Lung (tissue), 12 donors: ENCODE results near the gene NUP98. TPM values are rescaled to one million over a fixed set of nuclear protein-coding genes. Genes with fewer than 3 reads are reported as not detected.

Experiments
- ATAC-seq: fragments of 200-7000 bp; cut with Tn5 transposase; one replicate; pipeline ENCODE4 v1.9.1; 2020; ENCODE audit warnings: moderate number of reproducible peaks; ENCODE audit not compliant: insufficient read depth, low FRiP score
- DNase-seq, 3 donors: peaks; one replicate each; pipeline ENCODE4 v3.0.0-alpha.2; 2013 to 2017
- H3K27ac ChIP-seq, 2 donors: one replicate each; pipeline ENCODE4 v1.5.1; 2013; ENCODE audit warnings: mild to moderate bottlenecking in 2 of 2, moderate library complexity in 2 of 2, control low read depth in 1 of 2, inconsistent platforms in 1 of 2, low read depth in 1 of 2, low read length in 1 of 2
- H3K27me3 ChIP-seq, 3 donors: one replicate each; pipeline ENCODE4 v1.5.1; 2013; ENCODE audit warnings: low read length in 2 of 3; ENCODE audit not compliant: control insufficient read depth in 3 of 3, insufficient read depth in 3 of 3
- H3K36me3 ChIP-seq, 4 donors: one replicate each; pipeline ENCODE4 v1.5.1; 2013; ENCODE audit warnings: low read length in 4 of 4, mild to moderate bottlenecking in 1 of 4, moderate library complexity in 1 of 4; ENCODE audit not compliant: control insufficient read depth in 4 of 4, insufficient read depth in 4 of 4
- H3K4me1 ChIP-seq, 5 donors: one replicate each; pipeline ENCODE4 v1.5.1; 2013; ENCODE audit warnings: low read length in 5 of 5, mild to moderate bottlenecking in 2 of 5, moderate library complexity in 1 of 5; ENCODE audit not compliant: control insufficient read depth in 5 of 5, insufficient read depth in 5 of 5
- H3K4me3 ChIP-seq: one replicate; pipeline ENCODE4 v1.5.1; 2013; ENCODE audit warnings: mild to moderate bottlenecking, control low read depth, moderate library complexity
- H3K9ac ChIP-seq, 2 donors: one replicate each; pipeline ENCODE4 v1.5.1; 2013; ENCODE audit warnings: low read length in 2 of 2, control low read depth in 1 of 2; ENCODE audit not compliant: insufficient read depth in 1 of 2
- H3K9me3 ChIP-seq, 4 donors: one replicate each; pipeline ENCODE4 v1.5.1; 2013; ENCODE audit warnings: low read length in 3 of 4, mild to moderate bottlenecking in 1 of 4, moderate library complexity in 1 of 4; ENCODE audit not compliant: control insufficient read depth in 4 of 4, insufficient read depth in 3 of 4
- WGBS, 2 donors: extraction: QIAGEN DNeasy Blood & Tissue Kit; methylation state at CpG; one replicate each; pipeline ENCODE4 v1.1.7; 2013; 5-methylcytosine and 5-hydroxymethylcytosine counted together
- polyA plus RNA-seq, 2 donors: library from polyadenylated mRNA; stranded (reverse); fragments of 200-250 nt; gene quantifications; one replicate each; pipeline ENCODE4 v1.2.1, GENCODE V29; 2013
- total RNA-seq, 2 donors: library from RNA; depleted of rRNA in 1 of 2; stranded (reverse); fragments of >200 nt in 1 of 2; gene quantifications; one replicate each; pipeline ENCODE4 v1.2.1, GENCODE V29; 2014 to 2021
- TF ChIP-seq, protein P1 (sequence below): IDR thresholded peaks from 2 replicates; pipeline ENCODE4 v1.5.1; 2012; ENCODE audit warnings: mild to moderate bottlenecking; ENCODE audit errors: control extremely low read depth, extremely low read depth
- donor health status: control.
- donor health status: control.
- donor health status: Bipolar disorder and iron deficiency.
- donor health status: healthy.
- donor health status: DM: yes; HTN: yes; CAD: no.

Gene NUP98
- total and polyA plus RNA-seq, 4 donors: 16.6 to 109 (median 59.7) TPM

DNA sequence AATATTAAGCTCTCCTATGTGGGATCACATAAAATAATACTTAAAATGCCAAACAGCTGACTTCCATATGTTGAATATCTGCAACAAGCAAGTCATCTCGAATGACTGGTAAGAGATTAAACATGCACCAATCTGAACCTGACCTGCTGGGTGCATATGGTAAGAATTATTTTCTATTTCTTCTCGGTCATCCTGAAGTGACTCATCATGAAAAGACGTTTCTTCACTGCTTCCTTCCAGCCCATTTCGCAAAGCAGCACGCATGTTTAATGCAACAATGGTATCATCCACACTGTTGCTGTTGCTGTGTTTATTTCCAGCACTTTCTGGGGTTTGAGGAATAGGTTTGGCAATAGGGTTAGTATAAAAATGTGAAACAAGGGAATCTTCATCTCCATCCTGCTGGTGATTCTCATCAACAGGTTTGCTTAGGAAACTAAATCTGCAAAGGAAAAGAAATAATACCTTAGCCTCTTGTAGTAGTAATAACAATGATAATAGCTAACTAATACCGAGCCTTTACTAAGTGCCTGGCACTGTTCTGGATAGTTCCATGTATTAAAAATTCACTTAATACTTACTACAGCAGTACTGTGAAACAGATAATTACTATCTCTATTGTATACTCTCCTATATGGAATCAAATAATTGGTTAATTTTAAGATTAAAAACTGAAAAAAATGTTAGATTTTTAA lies 74.2 kb downstream of the NUP98 start:
- ATAC-seq: peak; percentile 34
- H3K27ac ChIP-seq: no peak overlapping the region
- H3K9me3 ChIP-seq: peaks cover 0 to 1% (median 0%) of the 10 kb centered on the region in 4 donors
- TF ChIP-seq, protein P1, sequence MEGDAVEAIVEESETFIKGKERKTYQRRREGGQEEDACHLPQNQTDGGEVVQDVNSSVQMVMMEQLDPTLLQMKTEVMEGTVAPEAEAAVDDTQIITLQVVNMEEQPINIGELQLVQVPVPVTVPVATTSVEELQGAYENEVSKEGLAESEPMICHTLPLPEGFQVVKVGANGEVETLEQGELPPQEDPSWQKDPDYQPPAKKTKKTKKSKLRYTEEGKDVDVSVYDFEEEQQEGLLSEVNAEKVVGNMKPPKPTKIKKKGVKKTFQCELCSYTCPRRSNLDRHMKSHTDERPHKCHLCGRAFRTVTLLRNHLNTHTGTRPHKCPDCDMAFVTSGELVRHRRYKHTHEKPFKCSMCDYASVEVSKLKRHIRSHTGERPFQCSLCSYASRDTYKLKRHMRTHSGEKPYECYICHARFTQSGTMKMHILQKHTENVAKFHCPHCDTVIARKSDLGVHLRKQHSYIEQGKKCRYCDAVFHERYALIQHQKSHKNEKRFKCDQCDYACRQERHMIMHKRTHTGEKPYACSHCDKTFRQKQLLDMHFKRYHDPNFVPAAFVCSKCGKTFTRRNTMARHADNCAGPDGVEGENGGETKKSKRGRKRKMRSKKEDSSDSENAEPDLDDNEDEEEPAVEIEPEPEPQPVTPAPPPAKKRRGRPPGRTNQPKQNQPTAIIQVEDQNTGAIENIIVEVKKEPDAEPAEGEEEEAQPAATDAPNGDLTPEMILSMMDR: no peak
- H3K36me3 ChIP-seq: peaks cover 24 to 57% (median 53%) of the 10 kb centered on the region in 4 donors
- no peaks in the 10 kb centered on the region for H3K27me3 ChIP-seq
- WGBS, 2 donors: 40 to 72% methylated on average over 6 of the region's 6 CpGs
- no peak overlapping the region for H3K9ac ChIP-seq
- no peak for DNase-seq
- peaks cover 0 to 4% (median 0%) of the 10 kb centered on the region in 5 donors for H3K4me1 ChIP-seq
- no peak overlapping the region for H3K4me3 ChIP-seq

DNA sequence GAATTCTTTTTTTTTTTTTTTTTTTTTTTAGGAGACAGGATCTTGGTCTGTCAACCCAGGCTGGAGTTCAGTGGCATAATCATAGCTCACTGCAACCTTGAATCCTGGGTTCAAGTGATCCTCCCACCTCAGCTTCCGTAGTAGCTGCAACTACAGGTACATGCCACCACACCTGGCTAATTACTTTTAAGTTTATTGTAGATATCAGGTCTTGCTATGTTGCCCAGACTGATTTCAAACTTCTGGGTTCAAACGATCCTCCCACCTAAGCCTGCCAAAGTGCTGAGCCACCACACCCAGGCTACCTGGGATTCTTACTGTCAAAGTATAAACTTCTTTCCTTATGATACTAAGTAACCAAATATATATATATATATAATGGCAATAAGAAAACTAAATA lies 75.3 kb downstream of the NUP98 start:
- no peaks in the 10 kb centered on the region for H3K27me3 ChIP-seq
- no peak overlapping the region for H3K4me3 ChIP-seq
- H3K27ac ChIP-seq: no peak overlapping the region
- 94 to 97% methylated on average over 2 of the region's 2 CpGs for WGBS, 2 donors
- TF ChIP-seq, protein P1: no peak
- peaks cover 19 to 63% (median 54%) of the 10 kb centered on the region in 4 donors for H3K36me3 ChIP-seq
- H3K4me1 ChIP-seq: peaks cover 0 to 4% (median 0%) of the 10 kb centered on the region in 5 donors
- no peak overlapping the region for H3K9ac ChIP-seq
- H3K9me3 ChIP-seq: peaks cover 0 to 1% (median 0%) of the 10 kb centered on the region in 4 donors
- no peak for ATAC-seq
- no peak for DNase-seq

DNA sequence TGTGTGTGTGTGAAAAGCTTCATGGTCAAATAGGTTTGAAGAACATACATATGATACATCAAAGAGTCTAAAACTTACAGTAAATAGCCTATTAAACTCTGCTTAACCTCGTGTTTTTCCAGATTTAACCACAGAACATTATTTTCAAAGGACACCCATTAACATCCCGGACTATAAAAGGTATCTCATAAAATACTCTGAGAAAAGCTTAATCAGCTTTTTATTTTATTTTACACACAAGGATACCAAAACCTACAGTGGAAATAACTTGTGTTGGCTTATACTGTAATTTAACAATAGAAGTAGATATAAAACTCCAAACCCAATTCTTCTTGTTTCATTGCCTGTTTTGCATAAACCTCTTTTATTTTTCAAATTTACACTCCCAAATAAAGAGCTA lies 76.4 kb downstream of the NUP98 start:
- Histone ChIP-seq H3K9ac (no peak overlapping the region), H3K9me3 (peaks cover 0 to 1% (median 0%) of the 10 kb centered on the region in 4 donors), H3K4me3 (no peak overlapping the region), H3K27ac (no peak overlapping the region), H3K36me3 (peaks cover 23 to 66% (median 57%) of the 10 kb centered on the region in 4 donors), H3K4me1 (peaks cover 0 to 4% (median 0%) of the 10 kb centered on the region in 5 donors), H3K27me3 (no peaks in the 10 kb centered on the region)
- ATAC-seq (no peak), DNase-seq (no peak)
- TF ChIP-seq, protein P1: no peak
- WGBS, 2 donors: 94 to 97% methylated on average over 2 of the region's 2 CpGs
